Lung microvascular endothelial cell (primary cell): ENCODE data around the gene UBE2C. TPM values are rescaled to one million over a fixed set of nuclear protein-coding genes. Genes with fewer than 3 reads are reported as not detected.
A peak's percentile ranks its signal among the peaks of the same experiment; 100 is the strongest.
"Not testable (repeated sequence)": the region's sequence is repeated elsewhere in the genome, so short reads cannot be mapped to it uniquely, and the experiment has no call there.

ENCODE experiments used
- DNase-seq, 2 donors: peaks; one replicate each; pipeline versions ENCODE4 v3.0.0 to v3.0.0-alpha.2; 2010; ENCODE audit warnings: low read depth in 2 of 2
- total RNA-seq: library from RNA; depleted of rRNA; stranded (reverse); fragments of >200 nt; gene quantifications from 2 replicates; pipeline ENCODE4 v1.2.1, GENCODE V29; 2014

Gene UBE2C
- total RNA-seq, result 4.2 and 10.7 TPM in 2 replicates

DNA sequence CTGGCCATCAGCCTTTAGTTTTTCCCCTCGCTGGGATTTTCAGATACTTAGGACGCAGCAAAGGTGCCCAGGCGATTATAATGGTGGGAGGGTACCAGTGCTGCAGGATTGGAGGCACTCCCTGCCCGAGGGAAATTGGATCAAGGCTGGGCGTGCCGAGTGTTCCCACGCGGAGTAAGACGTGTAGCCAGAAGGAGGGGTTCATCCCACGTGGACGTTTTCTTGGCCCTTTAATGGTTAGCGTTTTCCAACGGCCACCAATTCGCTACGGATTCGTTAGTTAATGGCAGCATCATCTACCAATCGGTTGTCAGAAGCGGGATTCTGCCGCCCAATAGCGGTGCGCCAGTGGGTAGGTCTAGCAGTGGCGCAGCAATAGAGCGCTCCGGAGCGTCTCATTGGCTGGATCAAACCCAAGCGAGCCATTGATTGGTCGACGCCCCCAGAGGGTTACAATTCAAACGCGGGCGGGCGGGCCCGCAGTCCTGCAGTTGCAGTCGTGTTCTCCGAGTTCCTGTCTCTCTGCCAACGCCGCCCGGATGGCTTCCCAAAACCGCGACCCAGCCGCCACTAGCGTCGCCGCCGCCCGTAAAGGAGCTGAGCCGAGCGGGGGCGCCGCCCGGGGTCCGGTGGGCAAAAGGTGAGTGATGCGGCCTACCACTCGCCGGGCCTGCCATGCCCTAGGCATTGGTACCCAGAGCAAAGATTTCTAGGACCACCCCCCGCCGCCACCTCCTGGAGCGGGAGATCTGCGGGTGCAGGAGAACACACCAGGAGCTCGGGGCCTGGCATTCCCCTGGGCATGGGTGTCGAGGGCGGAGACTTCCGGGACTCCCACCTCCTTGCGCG, at the start of gene UBE2C:
Gene UBE2C (plus strand): TSS at position 488 of the 849 bp plus-strand sequence. CDS start 52 bp downstream, at position 540.
- DNase-seq, result peak; percentile 99 to 100

DNA sequence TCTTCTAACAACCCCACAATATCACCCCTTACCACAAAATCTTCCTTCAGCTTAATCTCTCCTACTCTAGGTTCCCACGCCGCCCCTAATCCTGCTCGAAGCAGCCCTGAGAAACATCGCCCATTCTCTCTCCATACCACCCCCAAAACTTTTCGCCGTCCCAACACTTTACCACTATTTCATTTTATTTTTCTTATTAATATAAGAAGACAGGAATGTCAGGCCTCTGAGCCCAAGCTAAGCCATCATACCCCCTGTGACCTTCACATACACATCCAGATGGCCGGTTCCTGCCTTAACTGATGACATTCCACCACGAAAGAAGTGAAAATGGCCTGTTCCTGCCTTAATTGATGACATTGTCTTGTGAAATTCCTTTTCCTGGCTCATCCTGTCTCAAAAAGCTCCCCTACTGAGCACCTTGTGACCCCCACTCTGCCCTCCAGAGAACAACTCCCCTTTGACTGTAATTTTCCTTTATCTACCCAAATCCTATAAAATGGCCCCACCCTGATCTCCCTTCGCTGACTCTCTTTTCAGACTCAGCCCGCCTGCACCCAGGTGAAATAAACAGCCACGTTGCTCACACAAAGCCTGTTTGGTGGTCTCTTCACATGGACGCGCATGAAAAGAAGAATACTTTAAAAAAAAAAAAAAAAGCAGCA, 47.7 kb upstream of the UBE2C start:
- not testable (repeated sequence) for DNase-seq

DNA sequence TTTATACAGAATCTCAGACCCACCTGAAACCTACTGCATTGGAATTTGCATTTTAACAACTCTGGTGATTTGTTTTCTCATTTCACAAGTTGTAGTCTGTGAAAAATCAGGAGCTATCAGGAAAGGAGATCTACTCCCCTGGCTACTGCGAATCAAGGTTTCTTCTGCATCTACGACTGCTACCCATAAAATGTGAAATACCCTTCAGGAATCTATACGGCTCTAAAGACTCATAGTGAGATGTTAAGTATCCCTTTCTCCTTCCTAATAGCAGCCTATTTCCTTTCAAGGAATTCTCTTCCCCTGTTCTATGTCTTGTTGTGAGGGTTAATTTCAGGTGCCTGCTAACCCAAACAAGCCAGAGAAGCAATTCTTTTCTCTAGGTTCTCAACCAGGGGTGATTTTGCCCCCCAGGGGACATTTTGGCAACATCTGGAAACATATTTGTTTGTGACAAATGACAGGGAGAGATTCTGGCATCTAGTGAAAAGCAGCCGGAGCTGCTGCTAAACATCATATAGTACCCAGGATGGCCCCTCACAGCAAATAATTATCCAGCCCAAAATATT, 47.1 kb upstream of the UBE2C start:
- DNase-seq, result no peak

DNA sequence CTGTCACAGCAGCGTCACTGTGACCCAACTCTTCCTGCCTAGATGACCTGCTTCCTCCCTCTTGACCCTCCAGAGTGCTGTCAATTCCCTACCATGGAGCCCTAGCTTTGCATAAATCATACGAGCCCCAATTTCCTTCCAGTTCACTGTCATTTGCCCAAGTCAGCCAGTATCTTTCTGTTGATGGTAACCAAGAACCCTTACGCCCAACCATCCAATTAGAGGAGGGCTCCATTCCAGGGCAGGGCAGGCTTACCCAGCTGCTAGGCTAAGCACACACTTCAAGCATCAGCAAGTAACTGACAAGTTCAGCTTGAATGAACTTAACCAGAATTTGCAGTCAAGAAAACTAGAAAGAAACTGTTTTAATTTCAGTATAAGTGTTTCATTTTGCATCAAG, 46.5 kb upstream of the UBE2C start:
- peak in 1 of 2 donors; percentile 11 for DNase-seq

DNA sequence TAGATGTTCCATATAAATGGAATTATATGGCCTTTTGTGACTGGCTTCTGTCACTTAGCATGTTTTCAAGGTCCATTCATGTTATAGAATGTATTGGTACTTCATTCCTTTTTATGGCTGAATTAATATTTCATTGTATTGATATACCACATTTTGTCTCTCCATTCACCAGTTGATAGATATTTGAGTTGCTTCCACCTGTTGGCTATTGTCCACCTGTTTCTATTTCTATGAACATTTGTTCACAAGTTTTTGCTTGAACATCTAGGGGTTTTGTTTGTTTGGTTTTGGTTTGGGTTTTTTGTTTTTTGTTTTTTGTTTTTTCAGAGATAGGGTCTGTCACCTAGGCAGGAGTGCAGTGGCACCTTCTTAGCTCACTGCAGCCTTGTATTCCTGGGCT, 44.0 kb upstream of the UBE2C start:
- DNase-seq, result no peak

DNA sequence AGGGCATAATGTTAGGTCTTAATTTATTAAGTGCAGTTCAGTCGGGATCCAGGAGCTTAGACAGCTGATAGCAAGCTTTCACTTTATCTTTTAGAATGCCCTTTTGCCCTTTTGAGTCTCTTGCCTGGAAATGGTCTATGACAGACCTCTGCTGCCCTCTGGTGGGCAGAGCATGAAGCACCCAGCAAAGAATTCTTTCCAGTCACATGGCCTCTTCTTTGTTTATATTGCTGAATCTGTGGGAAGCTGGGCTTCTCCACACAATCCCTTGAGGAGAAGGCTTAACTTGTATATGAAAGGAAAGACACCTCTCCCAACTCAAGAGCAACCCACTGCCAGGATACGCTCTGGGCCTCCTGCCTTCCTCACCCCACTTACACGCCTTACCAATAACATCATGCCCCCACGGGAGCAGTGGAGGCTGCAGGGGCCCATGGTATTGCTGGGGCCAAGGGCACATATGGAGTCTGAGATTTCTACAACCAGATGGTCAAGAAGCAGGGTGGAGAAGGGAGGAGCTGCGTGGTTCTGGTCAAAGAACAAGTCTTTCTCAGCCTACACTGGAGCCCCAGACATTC, 41.2 kb upstream of the UBE2C start:
- DNase-seq, result peak; percentile 78 to 81

DNA sequence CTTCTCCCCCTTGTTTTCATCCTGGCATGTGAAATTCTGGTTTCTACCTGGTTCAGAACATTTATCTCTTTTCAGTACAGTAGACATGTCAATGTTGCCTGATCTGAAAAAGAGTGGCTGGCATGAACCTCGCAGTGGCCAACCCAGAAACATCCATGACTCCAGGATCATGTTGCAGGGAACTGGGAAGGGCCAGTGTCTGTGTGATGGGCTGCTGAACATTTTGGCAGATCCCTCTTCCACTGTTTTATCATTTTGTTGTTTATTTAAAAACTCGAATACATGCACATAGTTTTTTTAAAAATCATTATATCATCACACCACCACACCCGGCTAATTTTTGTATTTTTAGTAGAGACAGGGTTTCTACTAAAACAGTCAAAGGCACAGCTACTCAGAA, 39.8 kb upstream of the UBE2C start:
- DNase-seq, result no peak

DNA sequence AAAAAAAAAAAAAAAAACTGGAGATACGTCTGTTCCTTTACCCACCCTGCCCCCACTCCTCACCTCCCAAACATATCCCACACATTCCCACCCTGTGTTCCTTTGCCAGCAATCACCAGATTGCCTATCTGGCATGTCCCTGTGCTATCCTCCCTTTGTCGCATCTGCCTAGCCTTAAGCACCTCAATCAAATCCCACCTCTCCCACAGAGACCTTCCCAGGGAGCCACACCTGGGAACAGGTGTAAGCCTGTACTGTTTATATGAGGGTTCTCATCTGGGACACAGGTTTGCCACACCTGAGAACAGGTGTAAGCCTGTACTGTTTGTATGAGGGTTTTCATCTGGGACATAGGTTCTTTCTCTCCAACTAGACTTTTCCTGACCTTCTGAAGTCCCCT, 37.5 kb upstream of the UBE2C start:
- no peak for DNase-seq

DNA sequence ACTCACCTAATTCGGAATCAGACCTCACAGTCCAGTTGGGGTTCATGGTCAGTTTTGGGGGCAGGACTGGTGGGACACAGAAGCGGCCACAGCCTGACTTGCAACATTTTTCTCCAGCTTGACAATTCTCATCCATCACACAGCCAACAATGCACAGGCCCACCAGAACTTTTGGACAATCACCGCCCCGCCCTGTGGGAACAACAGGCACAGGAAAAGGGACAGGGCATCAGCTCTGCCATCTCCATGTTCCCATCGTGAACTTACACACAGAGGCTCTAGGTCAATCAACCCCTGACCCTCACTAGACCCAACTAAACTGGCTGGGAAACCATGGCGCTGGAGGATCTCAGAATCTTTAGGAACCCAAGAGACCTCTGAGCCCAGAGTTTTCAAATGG, 37.0 kb upstream of the UBE2C start:
- no peak for DNase-seq

DNA sequence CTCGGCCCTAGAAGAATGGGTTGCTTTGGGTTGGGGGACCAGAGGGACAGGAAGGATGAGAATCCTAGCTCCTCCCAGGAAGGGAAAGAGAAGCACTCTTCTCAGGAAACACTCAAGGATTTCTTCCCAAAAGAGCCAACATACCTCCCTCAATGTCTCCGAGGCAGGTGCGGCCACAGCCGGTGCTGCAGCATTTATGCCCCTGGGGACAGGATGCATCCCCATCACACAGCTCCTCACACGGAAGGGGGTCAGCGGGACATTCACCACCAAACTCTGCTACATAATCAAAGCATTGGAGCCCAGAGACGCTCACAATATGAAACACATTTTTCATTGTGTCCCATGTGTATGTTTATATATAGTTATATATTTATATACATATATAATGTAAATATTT, 35.5 kb upstream of the UBE2C start:
- no peak for DNase-seq

DNA sequence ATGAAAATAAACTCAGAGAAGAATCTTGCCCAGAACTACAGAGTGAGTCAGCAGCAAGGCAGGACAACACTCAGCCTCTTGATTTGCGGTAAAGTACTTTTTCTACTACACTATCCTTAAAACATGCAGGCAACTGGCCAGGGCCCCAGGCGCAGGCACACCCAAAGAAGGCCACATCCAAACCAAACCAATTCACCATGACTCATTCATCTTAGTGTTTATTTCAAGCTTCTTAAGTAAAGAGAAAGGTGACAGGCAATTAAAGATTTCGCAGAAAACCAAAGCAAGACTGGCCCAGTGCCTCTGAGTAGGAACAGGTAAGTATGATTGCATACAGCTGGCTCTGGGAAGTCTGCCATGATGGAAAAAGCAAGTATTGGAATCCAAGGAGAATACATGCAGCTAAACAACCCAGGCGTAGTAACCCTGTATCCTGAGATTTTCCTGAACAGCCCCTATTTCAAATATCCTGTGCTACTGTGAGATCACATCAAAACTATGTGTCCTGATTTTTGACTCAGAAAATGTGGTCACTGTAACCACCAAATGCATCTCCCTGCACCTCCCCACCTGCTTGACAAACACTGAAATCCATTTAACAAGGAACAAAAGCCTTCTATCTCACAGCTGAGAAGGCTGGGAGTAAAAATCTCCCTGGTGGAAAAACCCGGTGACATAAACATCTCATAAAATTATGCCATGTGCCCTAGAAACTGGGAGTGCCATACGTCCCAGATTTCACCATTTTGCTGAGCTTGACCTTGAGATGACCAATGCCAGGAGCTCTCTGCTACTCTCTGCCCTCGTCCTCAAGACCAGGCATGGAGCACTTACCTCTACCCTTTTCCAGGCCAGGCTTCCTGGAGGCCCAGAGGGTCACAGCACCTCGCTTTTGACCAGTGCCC, 33.2 kb upstream of the UBE2C start:
- DNase-seq, result peak; percentile 20 to 95

DNA sequence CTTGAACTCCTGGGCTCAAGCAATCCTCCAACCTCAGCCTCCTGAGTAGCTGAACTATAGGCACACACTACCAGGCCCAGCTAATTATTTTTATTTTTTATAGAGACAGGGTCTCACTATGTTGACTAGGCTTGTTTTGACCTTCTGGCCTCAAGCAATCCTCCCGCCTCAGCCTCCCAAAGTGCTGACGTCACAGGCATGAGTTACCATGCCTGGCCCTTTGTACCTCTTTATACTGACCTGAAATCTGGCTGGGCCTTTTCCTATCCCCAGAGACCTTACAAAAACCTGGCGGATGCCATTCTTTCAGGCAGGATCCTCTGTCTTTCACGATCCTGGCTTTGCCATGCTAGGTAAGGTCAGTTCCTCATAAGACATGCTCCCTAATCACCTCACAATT, 32.3 kb upstream of the UBE2C start:
- no peak for DNase-seq

DNA sequence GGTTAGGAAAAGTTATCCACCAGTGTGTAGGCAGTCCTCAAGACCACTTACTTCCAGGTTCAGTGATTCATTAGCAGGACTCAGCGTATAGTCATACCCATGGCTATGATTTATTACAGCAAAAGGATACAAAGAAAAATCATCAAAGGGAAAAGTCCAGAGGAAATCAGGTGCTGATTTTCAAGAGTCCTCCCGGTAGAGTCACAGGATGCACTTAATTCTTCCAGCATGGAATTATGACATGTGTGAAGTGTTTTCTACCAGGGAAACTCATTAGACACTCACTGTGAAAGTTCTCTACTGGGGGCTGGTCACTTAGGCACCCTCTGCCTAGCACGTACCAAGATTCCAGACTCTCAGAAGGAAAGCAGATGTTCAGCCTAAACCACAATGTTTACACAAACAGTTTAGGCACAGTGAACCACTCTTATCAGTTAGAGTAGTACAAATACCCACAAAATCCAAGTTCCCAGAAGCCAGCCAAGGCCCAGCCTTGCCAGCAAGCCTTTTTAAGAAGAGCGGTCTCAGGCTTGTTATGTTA, 31.0 kb upstream of the UBE2C start:
- DNase-seq, result peak in 1 of 2 donors; percentile 75

DNA sequence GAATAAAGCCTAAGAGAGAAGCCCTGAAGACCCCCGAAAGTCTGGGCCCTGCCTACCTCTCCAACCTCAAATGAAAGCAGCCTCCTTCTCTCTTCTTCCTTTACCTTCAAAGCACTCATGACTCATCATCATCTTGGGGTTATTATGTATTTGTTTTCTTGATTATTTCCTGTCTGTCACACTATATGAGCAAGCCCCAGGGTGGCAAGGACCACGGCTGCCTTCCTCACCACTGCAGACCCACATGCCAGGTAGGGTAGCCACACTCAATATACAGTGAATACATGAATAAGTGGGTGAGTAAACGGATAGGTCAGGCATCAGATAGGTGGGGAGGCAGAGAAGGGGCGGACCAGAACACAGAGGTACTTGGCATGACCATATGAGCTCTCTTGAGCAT, 29.6 kb upstream of the UBE2C start:
- no peak for DNase-seq

DNA sequence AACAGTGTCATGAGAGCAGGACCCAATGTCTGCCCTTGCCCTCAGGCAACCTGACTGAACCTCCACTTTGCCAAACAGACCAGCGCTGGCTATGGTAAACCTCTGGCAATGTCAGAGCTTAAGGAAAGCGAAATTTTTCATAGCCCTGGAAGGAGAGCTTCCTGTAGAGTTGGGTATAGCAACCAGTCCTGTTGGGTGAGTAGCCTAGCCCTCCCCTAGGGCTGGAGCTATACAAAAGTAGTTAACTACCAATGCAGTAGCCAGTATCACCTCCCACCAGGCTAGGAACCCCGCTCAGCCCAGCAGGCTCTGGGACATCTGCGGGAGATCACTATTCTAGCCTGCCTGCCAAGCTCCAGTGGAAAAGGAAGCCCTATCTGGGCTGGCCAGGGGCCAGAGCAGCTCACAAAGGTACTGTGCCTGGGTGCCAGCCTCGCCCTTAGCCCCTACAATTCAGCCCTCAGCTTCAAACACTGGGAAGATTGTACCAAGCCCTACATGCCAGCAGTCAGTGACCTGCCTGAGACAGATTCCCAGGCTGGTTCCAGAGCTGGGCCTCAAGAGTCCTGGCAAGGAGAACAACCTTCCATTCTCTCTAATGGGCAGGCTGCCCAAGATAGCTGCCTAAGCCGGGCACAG, 28.7 kb upstream of the UBE2C start:
- DNase-seq, result peak in 1 of 2 donors; percentile 20

DNA sequence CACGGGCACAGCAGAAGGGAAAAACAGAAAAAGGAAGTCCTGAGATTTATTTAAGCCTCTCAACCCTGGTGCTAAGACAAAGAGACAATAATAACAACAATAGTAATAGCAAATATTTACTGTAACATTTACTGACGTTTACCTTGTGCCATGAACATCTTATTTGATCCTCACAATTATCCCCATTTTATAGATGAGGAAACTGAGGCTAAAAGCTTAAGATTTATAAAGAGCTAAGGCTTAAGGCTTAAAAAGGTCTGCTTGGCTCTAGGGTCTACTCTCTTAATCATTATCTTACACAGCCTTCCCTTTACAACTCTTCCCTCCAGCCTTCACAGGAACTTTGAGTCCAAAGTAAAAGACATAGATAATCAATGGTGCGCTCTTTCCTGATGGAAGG, 24.1 kb upstream of the UBE2C start:
- DNase-seq, result no peak

DNA sequence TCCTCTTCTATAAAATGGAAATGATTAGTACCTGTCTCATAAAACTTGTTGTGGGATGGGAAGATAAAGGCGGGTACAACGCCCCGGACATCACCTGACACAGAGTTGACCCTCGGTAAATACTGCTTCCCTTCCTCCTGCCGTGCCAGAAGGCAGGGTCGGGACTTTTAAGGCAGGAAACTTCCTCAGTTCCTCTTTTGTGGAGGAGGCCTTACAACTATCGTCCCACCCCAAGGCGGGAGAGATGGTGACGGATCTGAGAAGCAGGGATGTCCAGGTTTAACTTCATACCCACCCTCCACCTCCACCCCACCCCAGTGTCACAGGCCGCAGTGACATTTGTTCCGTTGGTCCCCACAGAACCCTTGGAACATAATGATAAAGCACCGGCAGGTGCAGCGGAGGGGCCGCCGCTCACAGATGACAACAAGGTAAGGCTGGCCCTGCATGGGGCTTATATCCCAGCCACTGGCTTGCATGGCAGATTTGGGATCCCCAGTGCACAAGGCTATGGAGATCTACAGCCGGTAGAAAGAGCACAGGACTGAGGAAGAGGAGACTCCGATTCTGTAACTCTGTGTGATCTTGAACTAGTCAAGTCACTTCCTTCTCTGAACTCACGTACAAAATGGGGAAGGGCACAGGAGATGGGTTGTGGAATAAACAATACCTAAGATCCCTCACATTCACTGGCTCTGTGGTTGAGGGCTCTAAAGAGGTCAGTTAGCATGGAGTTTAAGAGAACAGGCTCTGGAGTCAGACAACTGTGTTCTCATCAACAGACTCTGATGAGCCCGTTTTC, 19.9 kb upstream of the UBE2C start:
- peak in 1 of 2 donors; percentile 6 for DNase-seq

DNA sequence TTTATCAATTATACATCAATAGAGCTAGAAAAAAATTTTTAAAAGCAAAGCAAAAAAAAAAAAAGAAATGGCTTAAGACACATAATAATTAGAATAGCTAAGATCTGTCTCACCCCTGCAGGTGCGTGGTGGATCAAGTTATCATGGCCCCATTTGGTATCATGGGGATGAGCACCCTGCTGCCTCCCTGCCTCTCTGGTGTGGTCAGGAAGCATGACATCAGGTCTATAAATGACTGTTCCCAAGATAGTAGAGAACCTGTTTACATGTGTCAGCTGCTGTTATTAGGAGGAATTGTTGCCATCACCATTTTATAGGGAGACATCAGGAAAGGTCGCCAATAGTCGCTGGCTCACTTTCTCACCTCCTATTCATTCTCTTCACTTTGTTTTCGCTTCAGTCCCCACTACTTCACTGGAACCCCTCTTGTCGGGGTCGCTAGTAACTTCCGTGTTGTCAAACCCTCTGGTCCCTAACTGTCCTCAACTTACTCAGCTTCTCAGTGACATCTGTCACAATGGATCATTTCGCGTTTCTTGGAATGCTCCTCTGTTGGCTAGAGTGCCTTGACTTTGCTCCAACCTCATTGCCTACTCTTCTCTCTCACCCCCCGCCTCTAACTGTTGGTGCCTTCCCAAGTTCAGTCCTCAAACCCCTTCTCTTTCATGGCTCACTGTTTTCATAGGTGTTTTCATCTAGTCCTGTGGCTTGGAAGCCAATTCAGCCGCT, 15.9 kb upstream of the UBE2C start:
- DNase-seq, result no peak

DNA sequence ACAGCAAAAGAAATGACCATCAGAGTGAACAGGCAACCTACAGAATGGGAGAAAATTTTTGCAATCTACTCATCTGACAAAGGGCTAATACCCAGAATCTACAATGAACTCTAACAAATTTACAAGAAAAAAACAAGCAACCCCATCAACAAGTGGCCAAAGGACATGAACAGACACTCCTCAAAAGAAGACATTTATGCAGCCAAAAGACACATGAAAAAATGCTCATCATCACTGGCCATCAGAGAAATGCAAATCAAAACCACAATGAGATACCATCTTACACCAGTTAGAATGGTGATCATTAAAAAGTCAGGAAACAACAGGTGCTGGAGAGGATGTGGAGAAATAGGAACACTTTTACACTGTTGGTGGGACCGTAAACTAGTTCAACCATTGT, 14.9 kb upstream of the UBE2C start:
- not testable (repeated sequence) for DNase-seq
